HepG2 (cell line): ENCODE data around the gene P2RY2. TPM values are rescaled to one million over a fixed set of nuclear protein-coding genes. Genes with fewer than 3 reads are reported as not detected.

ENCODE experiments used
- DPF2 ChIP-seq: sonication (generic); formaldehyde crosslinking; IDR thresholded peaks from 2 replicates; pipeline ENCODE4 v1.4.0; 2020; ENCODE audit warnings: mild to moderate bottlenecking, low read depth, missing genetic modification reagents, borderline replicate concordance
- EP300 ChIP-seq, 3 experiments: sonication (generic) in 1 of 3; formaldehyde crosslinking in 1 of 3; IDR thresholded peaks; 2 replicates each; pipeline versions ENCODE4 v1.5.1 to v1.6.1; 2011 to 2020; ENCODE audit warnings: low read depth in 2 of 3, low read length in 2 of 3, borderline replicate concordance in 1 of 3, improper control_type of control experiment in 1 of 3, mild to moderate bottlenecking in 1 of 3, missing genetic modification reagents in 1 of 3, moderate library complexity in 1 of 3
- GATAD2A ChIP-seq: IDR thresholded peaks from 2 replicates; pipeline ENCODE4 v1.6.1; 2016
- HOXD1 ChIP-seq: sonication (generic); formaldehyde crosslinking; IDR thresholded peaks from 2 replicates; pipeline ENCODE4 v1.5.0; 2020; ENCODE audit warnings: missing genetic modification reagents
- MAZ ChIP-seq, 2 experiments: sonication (generic) in 1 of 2; formaldehyde crosslinking in 1 of 2; IDR thresholded peaks; 2 replicates each; pipeline versions ENCODE4 v1.5.0 to v1.6.1; 2012 to 2020; ENCODE audit warnings: low read depth in 2 of 2, mild to moderate bottlenecking in 2 of 2, borderline replicate concordance in 1 of 2, improper control_type of control experiment in 1 of 2, low read length in 1 of 2, missing genetic modification reagents in 1 of 2, moderate library complexity in 1 of 2
- NR2F6 ChIP-seq, 2 experiments: IDR thresholded peaks; 2 replicates each; pipeline ENCODE4 v1.6.1; 2016; ENCODE audit warnings: antibody characterized with exemption in 1 of 2, mild to moderate bottlenecking in 1 of 2
- POLR2G ChIP-seq: fragments of 200-400 bp; formaldehyde crosslinking; IDR thresholded peaks from 2 replicates; pipeline ENCODE4 v1.6.1; 2018; ENCODE audit warnings: mild to moderate bottlenecking, low read depth, low read length, moderate library complexity
- RBAK ChIP-seq: sonication (generic); formaldehyde crosslinking; IDR thresholded peaks from 2 replicates; pipeline ENCODE4 v1.5.1; 2020; ENCODE audit warnings: mild to moderate bottlenecking, missing genetic modification reagents
- RXRB ChIP-seq: IDR thresholded peaks from 2 replicates; pipeline ENCODE4 v1.6.1; 2016; ENCODE audit warnings: borderline replicate concordance, missing genetic modification reagents, missing compliant biosample characterization
- STAG1 ChIP-seq: sonication (generic); formaldehyde crosslinking; IDR thresholded peaks from 2 replicates; pipeline ENCODE4 v1.4.0; 2020; ENCODE audit warnings: missing genetic modification reagents
- TRIM24 ChIP-seq: sonication (generic); formaldehyde crosslinking; IDR thresholded peaks from 2 replicates; pipeline ENCODE4 v1.8.0; 2022; ENCODE audit warnings: mild to moderate bottlenecking, missing genetic modification reagents
- XRCC5 ChIP-seq: fragments of 200-400 bp; formaldehyde crosslinking; optimal IDR thresholded peaks from 2 replicates; pipeline ENCODE3; 2017; ENCODE audit warnings: mild to moderate bottlenecking, low read length
- ZNF598 ChIP-seq: sonication (generic); formaldehyde crosslinking; IDR thresholded peaks from 2 replicates; pipeline ENCODE4 v1.5.1; 2020; ENCODE audit warnings: mild to moderate bottlenecking, missing genetic modification reagents, borderline replicate concordance
- polyA plus RNA-seq, 8 experiments: library from polyadenylated mRNA; depleted of rRNA in 3 of 8; stranded (reverse) in 7 of 8; unstranded in 1 of 8; fragments of >200 nt; fragmentation: Illumina TruSeq in 4 of 8; extraction: Trizol in 4 of 8; gene quantifications; 2 replicates each; pipeline versions ENCODE4 v1.2.1 to v1.2.3, GENCODE V29; 2011 to 2016; ENCODE audit warnings: low read depth in 4 of 8, missing spikeins in 1 of 8, mixed read lengths in 1 of 8; ENCODE audit not compliant: insufficient read depth in 1 of 8
- total RNA-seq, 5 experiments: library from RNA; depleted of rRNA; stranded (reverse); fragments of >200 nt; fragmentation: Illumina TruSeq; extraction: Trizol; gene quantifications; 2 replicates each; pipeline ENCODE4 v1.2.3, GENCODE V29; 2016; ENCODE audit warnings: low read depth in 1 of 5
- TF ChIP-seq, protein P1 (sequence below): sonication (generic); formaldehyde crosslinking; IDR thresholded peaks from 2 replicates; pipeline ENCODE4 v1.5.1; 2020; ENCODE audit warnings: mild to moderate bottlenecking, moderate library complexity, missing genetic modification reagents
- TF ChIP-seq, protein P2 (sequence below): sonication (generic); formaldehyde crosslinking; IDR thresholded peaks from 2 replicates; pipeline ENCODE4 v1.5.1; 2020; ENCODE audit warnings: mild to moderate bottlenecking, missing genetic modification reagents, moderate library complexity
- TF ChIP-seq, protein P3 (sequence below): sonication (generic); formaldehyde crosslinking; IDR thresholded peaks from 2 replicates; pipeline ENCODE4 v1.8.0; 2022; ENCODE audit warnings: mild to moderate bottlenecking, missing genetic modification reagents
- TF ChIP-seq, protein P4 (sequence below): sonication (generic); formaldehyde crosslinking; IDR thresholded peaks from 2 replicates; pipeline ENCODE4 v1.9.0; 2021; ENCODE audit warnings: missing genetic modification reagents, mild to moderate bottlenecking, borderline replicate concordance

Gene P2RY2
- total and polyA plus RNA-seq, 2 of the 13 experiments (the other 11 are each of a cell fraction or from before 2014, with no cell fraction given), result 0.95 to 3.1 TPM

DNA sequence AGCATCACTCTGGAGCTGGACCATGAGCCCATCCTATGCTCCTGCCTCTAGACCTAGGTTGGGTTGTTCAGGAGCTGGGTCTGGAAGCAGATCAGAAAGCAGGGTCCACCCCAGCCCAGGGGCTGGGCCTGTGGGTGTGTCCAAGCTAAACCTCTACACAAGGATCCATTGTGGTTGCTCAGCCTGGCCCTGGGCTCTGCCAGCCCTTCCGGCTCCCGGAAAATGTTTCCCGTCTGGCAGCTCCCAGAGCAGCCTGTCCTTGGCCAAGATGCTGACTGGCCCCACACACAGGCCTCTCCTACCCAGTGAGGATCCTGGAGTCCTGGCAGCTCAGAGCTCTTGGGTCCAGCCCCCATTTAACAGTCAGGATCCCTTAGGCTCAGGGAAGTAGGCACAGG is 40.7 kb upstream of the P2RY2 start (continued):
- TF ChIP-seq, protein P1, sequence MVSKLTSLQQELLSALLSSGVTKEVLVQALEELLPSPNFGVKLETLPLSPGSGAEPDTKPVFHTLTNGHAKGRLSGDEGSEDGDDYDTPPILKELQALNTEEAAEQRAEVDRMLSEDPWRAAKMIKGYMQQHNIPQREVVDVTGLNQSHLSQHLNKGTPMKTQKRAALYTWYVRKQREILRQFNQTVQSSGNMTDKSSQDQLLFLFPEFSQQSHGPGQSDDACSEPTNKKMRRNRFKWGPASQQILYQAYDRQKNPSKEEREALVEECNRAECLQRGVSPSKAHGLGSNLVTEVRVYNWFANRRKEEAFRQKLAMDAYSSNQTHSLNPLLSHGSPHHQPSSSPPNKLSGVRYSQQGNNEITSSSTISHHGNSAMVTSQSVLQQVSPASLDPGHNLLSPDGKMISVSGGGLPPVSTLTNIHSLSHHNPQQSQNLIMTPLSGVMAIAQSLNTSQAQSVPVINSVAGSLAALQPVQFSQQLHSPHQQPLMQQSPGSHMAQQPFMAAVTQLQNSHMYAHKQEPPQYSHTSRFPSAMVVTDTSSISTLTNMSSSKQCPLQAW (CRISPR knock-in tag), result no peak
- TF ChIP-seq, protein P2, sequence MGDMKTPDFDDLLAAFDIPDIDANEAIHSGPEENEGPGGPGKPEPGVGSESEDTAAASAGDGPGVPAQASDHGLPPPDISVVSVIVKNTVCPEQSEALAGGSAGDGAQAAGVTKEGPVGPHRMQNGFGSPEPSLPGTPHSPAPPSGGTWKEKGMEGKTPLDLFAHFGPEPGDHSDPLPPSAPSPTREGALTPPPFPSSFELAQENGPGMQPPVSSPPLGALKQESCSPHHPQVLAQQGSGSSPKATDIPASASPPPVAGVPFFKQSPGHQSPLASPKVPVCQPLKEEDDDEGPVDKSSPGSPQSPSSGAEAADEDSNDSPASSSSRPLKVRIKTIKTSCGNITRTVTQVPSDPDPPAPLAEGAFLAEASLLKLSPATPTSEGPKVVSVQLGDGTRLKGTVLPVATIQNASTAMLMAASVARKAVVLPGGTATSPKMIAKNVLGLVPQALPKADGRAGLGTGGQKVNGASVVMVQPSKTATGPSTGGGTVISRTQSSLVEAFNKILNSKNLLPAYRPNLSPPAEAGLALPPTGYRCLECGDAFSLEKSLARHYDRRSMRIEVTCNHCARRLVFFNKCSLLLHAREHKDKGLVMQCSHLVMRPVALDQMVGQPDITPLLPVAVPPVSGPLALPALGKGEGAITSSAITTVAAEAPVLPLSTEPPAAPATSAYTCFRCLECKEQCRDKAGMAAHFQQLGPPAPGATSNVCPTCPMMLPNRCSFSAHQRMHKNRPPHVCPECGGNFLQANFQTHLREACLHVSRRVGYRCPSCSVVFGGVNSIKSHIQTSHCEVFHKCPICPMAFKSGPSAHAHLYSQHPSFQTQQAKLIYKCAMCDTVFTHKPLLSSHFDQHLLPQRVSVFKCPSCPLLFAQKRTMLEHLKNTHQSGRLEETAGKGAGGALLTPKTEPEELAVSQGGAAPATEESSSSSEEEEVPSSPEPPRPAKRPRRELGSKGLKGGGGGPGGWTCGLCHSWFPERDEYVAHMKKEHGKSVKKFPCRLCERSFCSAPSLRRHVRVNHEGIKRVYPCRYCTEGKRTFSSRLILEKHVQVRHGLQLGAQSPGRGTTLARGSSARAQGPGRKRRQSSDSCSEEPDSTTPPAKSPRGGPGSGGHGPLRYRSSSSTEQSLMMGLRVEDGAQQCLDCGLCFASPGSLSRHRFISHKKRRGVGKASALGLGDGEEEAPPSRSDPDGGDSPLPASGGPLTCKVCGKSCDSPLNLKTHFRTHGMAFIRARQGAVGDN (CRISPR knock-in tag), result peak; percentile 89
- TF ChIP-seq, protein P3, sequence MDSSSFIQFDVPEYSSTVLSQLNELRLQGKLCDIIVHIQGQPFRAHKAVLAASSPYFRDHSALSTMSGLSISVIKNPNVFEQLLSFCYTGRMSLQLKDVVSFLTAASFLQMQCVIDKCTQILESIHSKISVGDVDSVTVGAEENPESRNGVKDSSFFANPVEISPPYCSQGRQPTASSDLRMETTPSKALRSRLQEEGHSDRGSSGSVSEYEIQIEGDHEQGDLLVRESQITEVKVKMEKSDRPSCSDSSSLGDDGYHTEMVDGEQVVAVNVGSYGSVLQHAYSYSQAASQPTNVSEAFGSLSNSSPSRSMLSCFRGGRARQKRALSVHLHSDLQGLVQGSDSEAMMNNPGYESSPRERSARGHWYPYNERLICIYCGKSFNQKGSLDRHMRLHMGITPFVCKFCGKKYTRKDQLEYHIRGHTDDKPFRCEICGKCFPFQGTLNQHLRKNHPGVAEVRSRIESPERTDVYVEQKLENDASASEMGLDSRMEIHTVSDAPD, result peak; percentile 25; the same call in 1 of the 2 replicates
- TF ChIP-seq NR2F6 (IDR thresholded peaks at IDR 0.05), result no peak
- peak; percentile 20; the same call in 1 of the 2 replicates for TF ChIP-seq NR2F6 (CRISPR knock-in tag; IDR thresholded peaks at IDR 0.05)
- no peak for TF ChIP-seq GATAD2A (CRISPR knock-in tag)
- no peak for TF ChIP-seq ZNF598 (CRISPR knock-in tag)
- peak; percentile 57 for TF ChIP-seq POLR2G
- peak; percentile 51 for TF ChIP-seq STAG1 (CRISPR knock-in tag)
- TF ChIP-seq EP300 (IDR thresholded peaks at IDR 0.05; ENCODE audit: low read depth in 2 of 2, low read length in 2 of 2), result 0 out of 4 replicates have a peak, but pooled peaks of 1 of the 2 experiments have one; percentile 30
- TF ChIP-seq EP300 (CRISPR knock-in tag; IDR thresholded peaks at IDR 0.05; ENCODE audit: borderline replicate concordance), result no peak
- no peak for TF ChIP-seq TRIM24 (CRISPR knock-in tag)
- TF ChIP-seq DPF2, result 0 out of 2 replicates have a peak, but pooled peaks have one; percentile 34
- no peak for TF ChIP-seq RBAK (CRISPR knock-in tag)
- peak; percentile 16 for TF ChIP-seq XRCC5
- TF ChIP-seq RXRB (CRISPR knock-in tag), result peak; percentile 21; the same call in 1 of the 2 replicates
- no peak for TF ChIP-seq MAZ (IDR thresholded peaks at IDR 0.05; ENCODE audit: borderline replicate concordance, low read depth, low read length)
- peak; percentile 47; the same call in 1 of the 2 replicates for TF ChIP-seq MAZ (CRISPR knock-in tag; IDR thresholded peaks at IDR 0.05; ENCODE audit: low read depth)
- TF ChIP-seq HOXD1, result peak; percentile 27; the same call in 1 of the 2 replicates
- TF ChIP-seq, protein P4, sequence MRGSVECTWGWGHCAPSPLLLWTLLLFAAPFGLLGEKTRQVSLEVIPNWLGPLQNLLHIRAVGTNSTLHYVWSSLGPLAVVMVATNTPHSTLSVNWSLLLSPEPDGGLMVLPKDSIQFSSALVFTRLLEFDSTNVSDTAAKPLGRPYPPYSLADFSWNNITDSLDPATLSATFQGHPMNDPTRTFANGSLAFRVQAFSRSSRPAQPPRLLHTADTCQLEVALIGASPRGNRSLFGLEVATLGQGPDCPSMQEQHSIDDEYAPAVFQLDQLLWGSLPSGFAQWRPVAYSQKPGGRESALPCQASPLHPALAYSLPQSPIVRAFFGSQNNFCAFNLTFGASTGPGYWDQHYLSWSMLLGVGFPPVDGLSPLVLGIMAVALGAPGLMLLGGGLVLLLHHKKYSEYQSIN (CRISPR knock-in tag), result no peak
